GM19372 (cell line): Measurements from ENCODE around the gene ADAP2.
"Not testable (repeated sequence)": the region's sequence is repeated elsewhere in the genome, so short reads cannot be mapped to it uniquely, and the experiment has no call there.

Experiments used
- ATAC-seq: cut with Tn5 transposase; IDR thresholded peaks from one replicate; pipeline ENCODE4 v1.9.1; 2021; ENCODE audit warnings: mild to moderate bottlenecking, low read depth, moderate library complexity; ENCODE audit not compliant: unreplicated experiment

ADAP2 gene

GRCh38 chr17:30921544-30922196 lies at the start of gene ADAP2:
ADAP2 (plus strand) TSS chr17:30921945; CDS start chr17:30922015, 70 bp downstream.
- ATAC-seq: no peak

- ATAC-seq: no peak
These were observed 35.6 kb upstream of the ADAP2 start for GRCh38 chr17:30886187-30886586.

- no peak for ATAC-seq
These were observed 27.5 kb upstream of the ADAP2 start for GRCh38 chr17:30894236-30894635.

GRCh38 chr17:30897311-30897710 lies 24.4 kb upstream of the ADAP2 start:
- no peak for ATAC-seq

- peak; percentile 22 for ATAC-seq
These were observed 16.0 kb upstream of the ADAP2 start for GRCh38 chr17:30905742-30906100.

GRCh38 chr17:30906101-30906911 lies 15.4 kb upstream of the ADAP2 start, which contains the start of gene TEFM:
TEFM (minus strand) TSS chr17:30906238; CDS start chr17:30906198, 40 bp downstream.
- ATAC-seq: peak; percentile 82

GRCh38 chr17:30908717-30909420 lies 12.9 kb upstream of the ADAP2 start:
- ATAC-seq: no peak

GRCh38 chr17:30910151-30910550 lies 11.6 kb upstream of the ADAP2 start:
- not testable (repeated sequence) for ATAC-seq

- no peak for ATAC-seq
These were observed 7.8 kb upstream of the ADAP2 start for GRCh38 chr17:30913955-30914354.

GRCh38 chr17:30915833-30916611 lies 5.7 kb upstream of the ADAP2 start:
- ATAC-seq: no peak

GRCh38 chr17:30917050-30917449 lies 4.7 kb upstream of the ADAP2 start:
- no peak for ATAC-seq

- no peak for ATAC-seq
These were observed 1.5 kb upstream of the ADAP2 start for GRCh38 chr17:30920282-30920681.

- no peak for ATAC-seq
These were observed 832 bp upstream of the ADAP2 start for GRCh38 chr17:30920683-30921543.

- ATAC-seq: no peak
These were observed 688 bp downstream of the ADAP2 start for GRCh38 chr17:30922235-30923030.

- ATAC-seq: no peak
These were observed 2.6 kb downstream of the ADAP2 start for GRCh38 chr17:30924341-30924740.

GRCh38 chr17:30926516-30926915 lies 4.8 kb downstream of the ADAP2 start:
- no peak for ATAC-seq

- no peak for ATAC-seq
These were observed 6.0 kb downstream of the ADAP2 start for GRCh38 chr17:30927756-30928155.

GRCh38 chr17:30928584-30928983 lies 6.8 kb downstream of the ADAP2 start:
- ATAC-seq: no peak
